Esophagus muscularis mucosa (tissue), 4 donors: ENCODE measurements around the gene DKK2. TPM values are rescaled to one million over a fixed set of nuclear protein-coding genes. Genes with fewer than 3 reads are reported as not detected.

Source experiments
- DNase-seq: peaks from one replicate; pipeline ENCODE4 v3.0.0-alpha.2; 2017; ENCODE audit errors: extremely low spot score
- H3K27ac ChIP-seq, 4 donors: fragments of 200-600 bp; sonication (generic); replicated peaks in 1 of 4; 1 replicate in 3 of 4; 2 replicates in 1 of 4; pipeline ENCODE4 v1.5.1; 2016 to 2019; ENCODE audit warnings: mild to moderate bottlenecking in 1 of 4
- H3K27me3 ChIP-seq, 4 donors: fragments of 200-600 bp; sonication (generic); one replicate each; pipeline versions ENCODE4 v1.5.1 to v1.6.0; 2016 to 2019
- H3K36me3 ChIP-seq, 4 donors: fragments of 200-600 bp; sonication (generic); one replicate each; pipeline ENCODE4 v1.5.1; 2016 to 2019
- H3K4me1 ChIP-seq, 4 donors: fragments of 200-600 bp; sonication (generic); one replicate each; pipeline ENCODE4 v1.5.1; 2016 to 2019
- H3K4me3 ChIP-seq, 4 donors: fragments of 200-600 bp; sonication (generic); 1 replicate in 2 of 4; 2 replicates in 2 of 4; pipeline ENCODE4 v1.5.1; 2016 to 2019; ENCODE audit warnings: mild to moderate bottlenecking in 4 of 4, moderate library complexity in 1 of 4
- H3K9me3 ChIP-seq, 4 donors: fragments of 200-600 bp; sonication (generic); 1 replicate in 3 of 4; 2 replicates in 1 of 4; pipeline ENCODE4 v1.5.1; 2016 to 2019
- CTCF ChIP-seq, 3 experiments: fragments of 200-600 bp in 2 of 3; fragments of 450-650 bp in 1 of 3; sonication (generic) in 2 of 3; IDR thresholded peaks; one replicate each; pipeline ENCODE4 v1.5.1; 2017 to 2019; ENCODE audit warnings: antibody characterized with exemption in 3 of 3, mild to moderate bottlenecking in 2 of 3, moderate library complexity in 1 of 3
- EP300 ChIP-seq: sonication (generic); formaldehyde crosslinking; IDR thresholded peaks from one replicate; pipeline ENCODE4 v1.6.1; 2017; ENCODE audit warnings: antibody characterized with exemption
- POLR2A ChIP-seq: fragments of 450-650 bp; IDR thresholded peaks from one replicate; pipeline ENCODE4 v1.6.1; 2017; ENCODE audit warnings: antibody characterized with exemption, moderate library complexity, mild to moderate bottlenecking, low read depth
- POLR2AphosphoS5 ChIP-seq, 2 donors: sonication (generic); formaldehyde crosslinking; IDR thresholded peaks; one replicate each; pipeline ENCODE4 v1.6.1; 2017; ENCODE audit warnings: antibody characterized with exemption in 2 of 2
- WGBS: methylation state at CpG from one replicate; pipeline ENCODE4 v1.1.5; 2018; 5-methylcytosine and 5-hydroxymethylcytosine counted together
- intact Hi-C: fragments of 100-400 bp; cut with DNase I; formaldehyde crosslinking; loops from one replicate; pipeline ENCODE4 v1.15.1; 2023
- total RNA-seq, 4 donors: library from RNA; depleted of rRNA; stranded (reverse); fragments of >200 nt; gene quantifications; one replicate each; pipeline versions ENCODE4 v1.1.0 to v1.2.1, GENCODE V29; 2016

Gene DKK2
- total RNA-seq = 1 to 10 TPM in 1 of 4 donors, under 1 TPM in 3; 0.52 to 1.8 (median 0.70) TPM

DNA sequence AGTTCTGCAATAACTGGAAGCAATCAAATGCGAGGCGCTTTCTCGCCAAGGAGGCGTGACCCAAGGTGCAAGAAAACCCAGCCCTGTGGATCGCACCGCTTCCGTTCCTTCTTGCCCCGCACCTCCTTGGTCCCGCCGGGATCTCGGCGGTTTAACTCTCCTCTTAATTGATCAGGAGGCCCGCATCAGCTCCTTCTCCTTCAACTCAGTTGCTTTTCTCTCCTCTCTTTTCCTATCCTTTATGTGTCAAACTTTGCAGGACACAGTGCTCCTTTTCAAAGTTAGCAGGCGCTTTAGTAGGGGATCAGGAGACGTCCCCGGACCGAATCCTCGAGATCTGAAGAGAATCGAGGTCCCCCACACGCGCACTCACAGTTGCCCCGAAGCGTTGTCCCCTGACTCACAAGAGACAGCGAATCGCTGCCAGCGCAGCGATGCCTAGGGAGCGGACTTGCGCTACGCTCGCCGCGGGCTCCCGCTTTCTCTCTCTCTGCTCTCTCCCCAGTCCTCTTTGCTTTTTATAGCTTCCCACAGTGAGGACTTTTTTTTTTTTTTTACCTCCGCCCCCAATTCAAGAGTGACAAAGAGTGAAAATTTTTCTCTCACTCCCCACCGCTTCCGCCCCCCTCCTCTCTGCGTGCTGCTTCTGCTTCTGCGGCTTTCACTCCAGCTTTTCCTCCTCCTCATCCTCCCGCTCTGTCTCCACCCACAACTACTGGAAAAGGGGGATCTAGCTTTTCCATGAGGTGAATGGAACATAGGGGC, at the start of gene DKK2:
Gene DKK2, minus strand, starts transcription at position 495 of the 765 bp plus-strand sequence. CDS start 722 bp downstream, outside the sequence.
- Histone ChIP-seq H3K4me1 (peaks cover 10 to 41% (median 39%) of the 10 kb centered on the region in 4 donors), H3K27me3 (peaks cover 0 to 66% (median 21%) of the 10 kb centered on the region in 4 donors), H3K36me3 (no peaks in the 10 kb centered on the region), H3K9me3 (no peaks in the 10 kb centered on the region), H3K4me3 (peak within 1 kb of the TSS; percentile 37 to 50 (median 44)), H3K27ac (no peak within 1 kb of the TSS)
- DNase-seq = no peak
- 1% methylated on average over 40 of the region's 40 CpGs for WGBS
- intact Hi-C loops = no loop called here
- TF ChIP-seq CTCF (IDR thresholded peaks at IDR 0.05) (no peak), POLR2AphosphoS5 (IDR thresholded peaks at IDR 0.05) (no peak), POLR2A (no peak), EP300 (no peak)

- Histone ChIP-seq H3K4me3 (no peak overlapping the region), H3K36me3 (no peaks in the 10 kb centered on the region), H3K9me3 (no peaks in the 10 kb centered on the region), H3K27me3 (no peaks in the 10 kb centered on the region), H3K4me1 (no peaks in the 10 kb centered on the region), H3K27ac (no peak overlapping the region)
- no peak for DNase-seq
- WGBS = 89% methylated on average over 4 of the region's 4 CpGs
- TF ChIP-seq EP300 (no peak), CTCF (IDR thresholded peaks at IDR 0.05) (no peak), POLR2A (no peak), POLR2AphosphoS5 (IDR thresholded peaks at IDR 0.05) (no peak)
- intact Hi-C loops = no loop called here
Observed at GRCh38 chr4:107077192-107077591, 41.1 kb upstream of the DKK2 start.

DNA sequence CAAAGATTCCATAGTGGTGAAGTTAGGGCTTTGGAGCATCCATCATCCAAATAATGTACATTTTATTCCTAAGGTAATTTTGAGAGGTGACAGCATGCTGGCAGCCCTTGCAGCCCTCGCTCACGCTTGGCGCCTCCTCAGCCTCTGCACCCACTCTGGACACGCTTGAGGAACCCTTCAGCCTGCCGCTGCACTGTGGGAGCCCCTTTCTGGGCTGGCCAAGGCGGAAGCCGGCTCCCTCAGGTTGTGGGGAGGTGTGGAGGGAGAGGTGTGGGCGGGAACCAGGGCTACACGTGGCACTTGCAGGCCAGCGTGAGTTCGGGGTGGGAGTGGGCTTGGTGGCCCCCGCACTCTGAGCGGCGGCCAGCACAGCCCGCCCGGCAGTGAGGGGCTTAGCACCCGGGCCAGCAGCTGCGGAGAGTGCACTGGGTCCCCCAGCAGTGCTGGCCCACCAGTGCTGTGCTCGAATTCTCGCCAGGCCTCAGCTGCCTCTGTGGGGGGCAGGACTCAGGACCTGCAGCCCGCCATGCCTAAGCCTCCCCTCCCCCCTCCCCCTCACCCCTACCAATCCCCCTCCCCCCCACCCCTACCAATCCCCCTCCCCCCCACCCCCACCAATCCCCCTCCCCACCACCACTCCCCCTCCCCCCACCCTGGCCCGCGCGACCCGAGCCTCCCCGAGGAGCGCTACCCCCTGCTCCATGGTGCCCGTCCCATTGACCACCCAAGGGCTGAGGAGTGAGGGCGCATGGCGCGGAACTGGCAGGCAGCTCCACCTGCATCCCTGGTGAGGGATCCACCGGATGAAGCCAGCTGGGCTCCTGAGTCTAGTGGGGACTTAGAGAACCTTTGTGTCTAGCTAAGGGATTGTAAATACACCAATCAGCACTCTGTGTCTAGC, 37.0 kb upstream of the DKK2 start:
- 94% methylated on average over 11 of the region's 32 CpGs for WGBS
- Histone ChIP-seq H3K9me3 (no peaks in the 10 kb centered on the region), H3K36me3 (no peaks in the 10 kb centered on the region), H3K27me3 (no peaks in the 10 kb centered on the region), H3K27ac (no peak overlapping the region), H3K4me3 (no peak overlapping the region), H3K4me1 (no peaks in the 10 kb centered on the region)
- TF ChIP-seq CTCF (IDR thresholded peaks at IDR 0.05) = no peak
- no peak for TF ChIP-seq POLR2AphosphoS5 (IDR thresholded peaks at IDR 0.05)
- DNase-seq = no peak
- intact Hi-C loops = no loop called here

DNA sequence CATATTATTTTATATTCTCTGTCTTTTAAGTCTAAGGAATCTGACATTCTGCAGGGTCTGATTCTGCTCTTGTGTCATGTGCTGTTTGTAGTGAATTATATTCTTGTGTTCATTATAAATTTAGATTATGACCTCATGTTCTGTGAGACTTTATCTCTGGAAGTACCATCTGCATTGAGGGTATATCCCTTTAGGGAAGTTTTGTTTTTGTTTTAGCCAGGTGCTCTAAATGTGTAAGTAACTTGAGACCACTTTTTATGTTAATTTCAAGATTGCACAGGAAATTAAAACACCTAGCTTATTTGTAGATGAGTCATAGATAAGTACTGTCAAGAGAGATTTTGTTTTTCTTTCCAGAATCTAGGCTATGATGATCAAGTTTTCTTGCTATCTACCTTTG, 35.0 kb upstream of the DKK2 start:
- Histone ChIP-seq H3K36me3 (no peaks in the 10 kb centered on the region), H3K4me3 (no peak overlapping the region), H3K27me3 (no peaks in the 10 kb centered on the region), H3K27ac (no peak overlapping the region), H3K9me3 (no peaks in the 10 kb centered on the region), H3K4me1 (no peaks in the 10 kb centered on the region)
- intact Hi-C loops = no loop called here
- TF ChIP-seq POLR2AphosphoS5 (IDR thresholded peaks at IDR 0.05) (no peak), POLR2A (no peak), EP300 (no peak), CTCF (IDR thresholded peaks at IDR 0.05) (no peak)
- DNase-seq = no peak
